ENCODE results near the gene LAMP1. TPM values are rescaled to one million over a fixed set of nuclear protein-coding genes. Genes with fewer than 3 reads are reported as not detected.

The LAMP1 gene
- total and polyA plus RNA-seq, 2 of the 4 experiments (the other 2 are of a cell fraction): 60.6 to 229 TPM

- H4K20me1 ChIP-seq (ENCODE audit: insufficient read depth, low read length): peaks cover 84% of the 10 kb centered on the region
- TF ChIP-seq CEBPB (IDR thresholded peaks at IDR 0.05; ENCODE audit: low read depth, low read length) (peak; percentile 61; the same call in 1 of the 2 replicates), POLR2A (IDR thresholded peaks at IDR 0.05; ENCODE audit: low read depth, low read length) (no peak), CHD1 (IDR thresholded peaks at IDR 0.05; ENCODE audit: low read depth, low read length) (no peak), CTCF (conservative IDR thresholded peaks at IDR 0.05; ENCODE audit: low read depth, low read length) (no peak), SMC3 (IDR thresholded peaks at IDR 0.05; ENCODE audit: low read depth, low read length) (no peak), BHLHE40 (IDR thresholded peaks at IDR 0.05; ENCODE audit: low read depth, low read length) (peak; percentile 68; the same call in 1 of the 2 replicates), MXI1 (IDR thresholded peaks at IDR 0.05; ENCODE audit: borderline replicate concordance, low read depth, low read length) (0 out of 2 replicates have a peak, but pooled peaks have one; percentile 51), USF2 (IDR thresholded peaks at IDR 0.05; ENCODE audit: low read depth, low read length) (no peak), MAFK (IDR thresholded peaks at IDR 0.05; ENCODE audit: low read depth, low read length) (no peak), MAZ (IDR thresholded peaks at IDR 0.05; ENCODE audit: borderline replicate concordance, low read depth, low read length) (0 out of 2 replicates have a peak, but pooled peaks have one; percentile 15), RCOR1 (IDR thresholded peaks at IDR 0.05; ENCODE audit: insufficient replicate concordance, low read length) (no peak)
- BruUV-seq (replicated peaks): no TSS peak
These were observed 8.2 kb downstream of the LAMP1 start for GRCh38 chr13:113305208-113305607.

More at GRCh38 chr13:113305208-113305607, 8.2 kb downstream of the LAMP1 start:
- peak; percentile 80 for ATAC-seq (ENCODE audit: low read depth)
- no peak overlapping the region for H4K5ac ChIP-seq (ENCODE audit: low read depth, low read length)
- no peaks in the 10 kb centered on the region for H3K9me3 ChIP-seq (ENCODE audit: control insufficient read depth, insufficient read depth, low read length)
- no peak overlapping the region for H3K27ac ChIP-seq (ENCODE audit: insufficient read depth, low read length)
- ChIA-PET POLR2A (ENCODE audit: unreplicated experiment) (no interaction called here), CTCF (no interaction called here)
- H2AFZ ChIP-seq (replicated peaks; ENCODE audit: low read length, poor library complexity): peak overlapping the region; percentile 49
- H3K79me1 ChIP-seq (ENCODE audit: low read depth in 1 of 2, low read length in 2 of 2): peaks cover 26 to 72% of the 10 kb centered on the region in 2 experiments
- no peak overlapping the region for H3K18ac ChIP-seq (ENCODE audit: low read depth, low read length)
- H4K91ac ChIP-seq (ENCODE audit: insufficient read depth, low read depth, low read length): no peak overlapping the region
- peaks cover 21% of the 10 kb centered on the region for H3K9me1 ChIP-seq (ENCODE audit: insufficient read depth, low read length)
- peaks cover 13% of the 10 kb centered on the region for H3K36me3 ChIP-seq (ENCODE audit: control insufficient read depth, insufficient read depth, low read length)
- dilution Hi-C loops (cut with HindIII; ENCODE audit: low sequenced_read_pairs, unreplicated experiment): no loop called here
- no peak overlapping the region for H3K4me3 ChIP-seq (ENCODE audit: insufficient read depth, low read depth, low read length)
- no peak overlapping the region for H2BK15ac ChIP-seq (ENCODE audit: low read depth, low read length)
- 77% methylated on average over 3 of the region's 7 CpGs; no CpG with 5 or more reads in 1 of the 2 experiments for WGBS, 2 experiments (ENCODE audit: extremely low coverage in 2 of 2, insufficient read length in 1 of 2)
- peak overlapping the region; percentile 23 for H2AK9ac ChIP-seq (replicated peaks; ENCODE audit: low read depth, low read length, poor library complexity)
- no peaks in the 10 kb centered on the region for H3K27me3 ChIP-seq (ENCODE audit: control insufficient read depth, insufficient read depth, low read length)
- H2BK20ac ChIP-seq (ENCODE audit: low read depth, low read length): no peak overlapping the region
- intact Hi-C loops (cut with micrococcal nuclease): no loop called here
- peak overlapping the region; percentile 60 for H3K4me2 ChIP-seq (ENCODE audit: low read depth, low read length)
- H2BK120ac ChIP-seq (ENCODE audit: low read depth, low read length): no peak overlapping the region
- H3K56ac ChIP-seq (ENCODE audit: extremely low read depth, insufficient read depth, low read length): no peak overlapping the region
- in situ Hi-C loops (cut with MboI; ENCODE audit: low sequenced_read_pairs): no loop called here
- no peak overlapping the region for H2BK5ac ChIP-seq (ENCODE audit: low read depth, low read length, poor library complexity, severe bottlenecking)
- 0 out of 2 replicates have a peak overlapping the region, but pooled peaks have one; percentile 11 for H2AK5ac ChIP-seq (ENCODE audit: low read depth, low read length)
- H3K14ac ChIP-seq (replicated peaks; ENCODE audit: low read depth, low read length): no peak overlapping the region
- H3K4ac ChIP-seq (ENCODE audit: low read depth, low read length): 0 out of 2 replicates have a peak overlapping the region, but pooled peaks have one; percentile 10
- H3K23ac ChIP-seq (ENCODE audit: low read depth, low read length): peak overlapping the region; percentile 79
- DNase-seq: peak; percentile 76
- no peak overlapping the region for H3K9ac ChIP-seq (ENCODE audit: low read depth, low read length)
- peaks cover 10% of the 10 kb centered on the region for H3K4me1 ChIP-seq (ENCODE audit: control insufficient read depth, insufficient read depth, low read length)
- no peak overlapping the region for H4K8ac ChIP-seq (ENCODE audit: low read depth in 2 of 2, low read length in 2 of 2)
